Measurements from ENCODE around the gene IRF3.

The IRF3 gene

GRCh38 chr19:49642492-49643035, 23.1 kb downstream of the IRF3 start:
- Histone ChIP-seq H2AFZ (ENCODE audit: low read depth, low read length, severe bottlenecking) (no peak overlapping the region), H3K27ac (ENCODE audit: low read depth, low read length) (peak overlapping the region; percentile 64), H3K9ac (ENCODE audit: low read length) (peak overlapping the region; percentile 80), H4K20me1 (ENCODE audit: low read depth, low read length) (no peaks in the 10 kb centered on the region), H3K4me3 (ENCODE audit: insufficient read depth, low read length, poor library complexity, severe bottlenecking) (peak overlapping the region; percentile 66), H3K27me3 (ENCODE audit: low read length) (no peaks in the 10 kb centered on the region), H3K4me2 (ENCODE audit: low read depth, low read length, poor library complexity, severe bottlenecking) (peak overlapping the region; percentile 68), H3F3A (ENCODE audit: insufficient read depth) (0 out of 2 replicates have a peak, but pooled peaks cover 12% of the 10 kb centered on the region), H3K9me2 (replicated peaks; ENCODE audit: insufficient read depth, low read length) (no peaks in the 10 kb centered on the region), H3K9me3 (ENCODE audit: insufficient read depth, low read length) (no peaks in the 10 kb centered on the region), H3K79me2 (ENCODE audit: insufficient read depth, low read length) (peaks cover 28% of the 10 kb centered on the region), H3K36me3 (ENCODE audit: low read length) (no peaks in the 10 kb centered on the region)
- TF ChIP-seq, protein P1, sequence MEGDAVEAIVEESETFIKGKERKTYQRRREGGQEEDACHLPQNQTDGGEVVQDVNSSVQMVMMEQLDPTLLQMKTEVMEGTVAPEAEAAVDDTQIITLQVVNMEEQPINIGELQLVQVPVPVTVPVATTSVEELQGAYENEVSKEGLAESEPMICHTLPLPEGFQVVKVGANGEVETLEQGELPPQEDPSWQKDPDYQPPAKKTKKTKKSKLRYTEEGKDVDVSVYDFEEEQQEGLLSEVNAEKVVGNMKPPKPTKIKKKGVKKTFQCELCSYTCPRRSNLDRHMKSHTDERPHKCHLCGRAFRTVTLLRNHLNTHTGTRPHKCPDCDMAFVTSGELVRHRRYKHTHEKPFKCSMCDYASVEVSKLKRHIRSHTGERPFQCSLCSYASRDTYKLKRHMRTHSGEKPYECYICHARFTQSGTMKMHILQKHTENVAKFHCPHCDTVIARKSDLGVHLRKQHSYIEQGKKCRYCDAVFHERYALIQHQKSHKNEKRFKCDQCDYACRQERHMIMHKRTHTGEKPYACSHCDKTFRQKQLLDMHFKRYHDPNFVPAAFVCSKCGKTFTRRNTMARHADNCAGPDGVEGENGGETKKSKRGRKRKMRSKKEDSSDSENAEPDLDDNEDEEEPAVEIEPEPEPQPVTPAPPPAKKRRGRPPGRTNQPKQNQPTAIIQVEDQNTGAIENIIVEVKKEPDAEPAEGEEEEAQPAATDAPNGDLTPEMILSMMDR (IDR thresholded peaks at IDR 0.05; ENCODE audit: insufficient read depth, low read length, poor library complexity, severe bottlenecking) = no peak
- no peak for TF ChIP-seq EZH2phosphoT487 (conservative IDR thresholded peaks at IDR 0.05; ENCODE audit: low read length)

DNA sequence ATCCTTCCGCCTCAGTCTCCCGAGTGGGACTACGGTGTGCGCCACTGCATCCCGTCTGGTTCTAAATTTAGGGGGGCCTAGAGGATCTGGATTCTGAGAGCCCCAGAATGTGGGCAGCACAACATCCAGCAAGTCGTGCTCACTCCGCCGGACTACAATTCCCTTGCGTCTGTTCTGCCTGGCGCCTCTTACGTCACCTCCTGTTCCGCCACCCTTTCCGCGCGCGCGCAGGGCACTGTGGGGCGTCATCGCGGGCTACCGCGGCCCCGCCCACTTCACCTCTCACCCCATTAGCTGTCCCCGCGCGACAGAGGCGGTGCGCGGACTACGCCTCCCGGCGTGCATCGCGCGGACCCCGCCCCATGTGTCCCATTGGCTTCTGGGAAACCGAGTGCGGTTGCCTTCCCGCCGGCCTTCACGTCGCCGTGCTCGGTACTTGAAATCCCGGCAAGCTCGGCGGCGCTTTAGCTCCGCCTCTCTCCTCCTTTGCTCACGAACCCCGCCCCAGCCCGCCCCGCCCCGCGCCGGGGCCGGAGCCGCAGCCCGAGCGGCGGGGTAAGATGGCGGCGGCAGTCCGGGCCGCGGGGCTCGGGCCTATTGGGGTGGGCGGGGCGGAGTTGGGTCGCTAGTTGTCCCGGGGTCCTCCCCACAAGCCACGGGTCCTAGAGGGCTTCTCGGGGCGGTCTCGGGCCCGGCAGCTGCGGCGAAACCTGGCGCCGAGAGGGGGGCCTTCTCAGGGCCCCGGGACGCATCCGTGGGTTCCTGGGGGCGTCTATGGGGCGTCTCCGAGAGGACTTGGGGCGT, 23.8 kb downstream of the IRF3 start, which contains the start of gene SCAF1:
Gene SCAF1 (plus strand): TSS at position 522 of the 804 bp plus-strand sequence. CDS start 2,818 bp downstream, outside the sequence.
- H2AFZ ChIP-seq (ENCODE audit: low read depth, low read length, severe bottlenecking) = no peak within 1 kb of the TSS
- H3K4me2 ChIP-seq (ENCODE audit: low read depth, low read length, poor library complexity, severe bottlenecking) = peak within 1 kb of the TSS; percentile 82
- TF ChIP-seq, protein P1 (IDR thresholded peaks at IDR 0.05; ENCODE audit: insufficient read depth, low read length, poor library complexity, severe bottlenecking) = no peak
- TF ChIP-seq EZH2phosphoT487 (conservative IDR thresholded peaks at IDR 0.05; ENCODE audit: low read length) = no peak
- no peaks in the 10 kb centered on the region for H3K9me3 ChIP-seq (ENCODE audit: insufficient read depth, low read length)
- H4K20me1 ChIP-seq (ENCODE audit: low read depth, low read length) = no peaks in the 10 kb centered on the region
- peaks cover 28% of the 10 kb centered on the region for H3K79me2 ChIP-seq (ENCODE audit: insufficient read depth, low read length)
- H3K27ac ChIP-seq (ENCODE audit: low read depth, low read length) = peak within 1 kb of the TSS; percentile 83
- H3K27me3 ChIP-seq (ENCODE audit: low read length) = no peaks in the 10 kb centered on the region
- H3K9me2 ChIP-seq (replicated peaks; ENCODE audit: insufficient read depth, low read length) = no peaks in the 10 kb centered on the region
- peak within 1 kb of the TSS; percentile 67 for H3K4me3 ChIP-seq (ENCODE audit: insufficient read depth, low read length, poor library complexity, severe bottlenecking)
- no peaks in the 10 kb centered on the region for H3K36me3 ChIP-seq (ENCODE audit: low read length)
- peak within 1 kb of the TSS; percentile 80 for H3K9ac ChIP-seq (ENCODE audit: low read length)
- 0 out of 2 replicates have a peak, but pooled peaks cover 12% of the 10 kb centered on the region for H3F3A ChIP-seq (ENCODE audit: insufficient read depth)

- Histone ChIP-seq H3K27ac (ENCODE audit: low read depth, low read length) (peak within 1 kb of the TSS; percentile 83), H3K9me2 (replicated peaks; ENCODE audit: insufficient read depth, low read length) (no peaks in the 10 kb centered on the region), H3F3A (ENCODE audit: insufficient read depth) (0 out of 2 replicates have a peak, but pooled peaks cover 12% of the 10 kb centered on the region), H3K9ac (ENCODE audit: low read length) (peak within 1 kb of the TSS; percentile 76), H3K27me3 (ENCODE audit: low read length) (no peaks in the 10 kb centered on the region), H3K79me2 (ENCODE audit: insufficient read depth, low read length) (peaks cover 28% of the 10 kb centered on the region), H3K9me3 (ENCODE audit: insufficient read depth, low read length) (no peaks in the 10 kb centered on the region), H4K20me1 (ENCODE audit: low read depth, low read length) (no peaks in the 10 kb centered on the region), H2AFZ (ENCODE audit: low read depth, low read length, severe bottlenecking) (no peak within 1 kb of the TSS), H3K36me3 (ENCODE audit: low read length) (no peaks in the 10 kb centered on the region), H3K4me2 (ENCODE audit: low read depth, low read length, poor library complexity, severe bottlenecking) (peak within 1 kb of the TSS; percentile 82), H3K4me3 (ENCODE audit: insufficient read depth, low read length, poor library complexity, severe bottlenecking) (peak within 1 kb of the TSS; percentile 67)
- TF ChIP-seq EZH2phosphoT487 (conservative IDR thresholded peaks at IDR 0.05; ENCODE audit: low read length) = no peak
- TF ChIP-seq, protein P1 (IDR thresholded peaks at IDR 0.05; ENCODE audit: insufficient read depth, low read length, poor library complexity, severe bottlenecking) = no peak
Measured at GRCh38 chr19:49640113-49640898, 25.4 kb downstream of the IRF3 start, which contains the start of gene RRAS. RRAS (minus strand) TSS chr19:49640143; CDS start chr19:49640098, 45 bp downstream.
